T-helper 2 cell (primary cell): Measurements from ENCODE around the gene SERGEF.

ENCODE experiments used
- DNase-seq, 5 experiments: peaks; one replicate each; pipeline versions ENCODE4 v3.0.0 to v3.0.0-alpha.2; 2012 to 2022

Gene SERGEF

DNA sequence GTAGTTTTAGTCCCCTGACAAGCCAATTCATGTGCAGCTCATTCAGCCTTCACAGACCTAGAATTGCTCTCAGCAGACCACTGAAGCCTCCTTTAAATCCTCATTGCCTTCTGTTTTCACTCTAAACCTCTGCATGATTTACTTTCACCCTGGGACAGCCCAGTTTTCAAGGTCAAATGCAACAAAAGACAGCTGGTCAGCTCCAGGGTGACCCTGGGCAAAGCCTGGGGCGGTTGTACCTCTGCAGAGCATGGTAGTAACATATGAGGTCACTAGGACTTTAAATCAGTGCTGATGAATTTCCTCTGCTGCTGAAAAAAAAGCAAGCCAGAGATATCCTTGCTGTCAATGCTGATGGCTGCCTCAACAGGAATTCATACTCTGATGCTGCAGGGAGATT lies 62.2 kb downstream of the SERGEF start:
- no peak for DNase-seq

DNA sequence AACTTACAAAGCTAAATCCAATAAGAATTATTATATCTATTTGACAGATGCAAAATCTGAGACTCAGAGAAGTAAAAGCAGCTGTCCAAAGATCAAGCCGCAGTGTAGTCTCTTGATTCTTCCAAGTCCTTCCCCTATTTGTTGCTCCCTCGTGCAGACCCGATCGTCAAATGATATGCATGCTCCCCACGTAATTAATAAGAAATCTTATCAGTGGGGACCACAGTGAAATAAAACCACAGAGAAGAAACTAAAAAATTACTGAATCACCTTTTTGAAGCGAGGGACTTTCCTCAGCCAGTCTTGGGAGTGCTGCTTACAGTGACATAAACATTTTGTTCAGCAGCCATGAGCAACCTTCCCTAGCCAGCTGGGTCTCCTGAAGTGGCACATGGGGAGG lies 64.6 kb downstream of the SERGEF start:
- no peak for DNase-seq

DNA sequence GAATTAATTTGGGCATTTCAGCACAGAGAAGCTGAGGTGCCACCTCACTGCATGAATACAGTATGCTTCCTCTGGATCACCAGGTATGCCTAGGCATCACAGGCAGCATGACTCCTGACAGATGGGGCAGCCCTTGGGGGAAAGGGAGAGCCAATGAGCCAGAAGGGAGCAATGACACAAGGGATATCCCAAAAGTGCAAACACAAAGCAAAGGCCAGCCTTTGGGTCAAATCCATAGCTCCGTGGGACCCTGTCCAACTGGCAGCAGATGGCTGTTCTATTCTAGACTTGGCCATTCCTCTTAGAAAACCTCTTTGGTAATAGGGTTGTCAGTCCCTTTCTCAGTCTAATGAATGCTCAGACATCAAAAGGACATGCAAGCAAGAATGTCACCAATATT lies 73.3 kb downstream of the SERGEF start:
- no peak for DNase-seq

DNA sequence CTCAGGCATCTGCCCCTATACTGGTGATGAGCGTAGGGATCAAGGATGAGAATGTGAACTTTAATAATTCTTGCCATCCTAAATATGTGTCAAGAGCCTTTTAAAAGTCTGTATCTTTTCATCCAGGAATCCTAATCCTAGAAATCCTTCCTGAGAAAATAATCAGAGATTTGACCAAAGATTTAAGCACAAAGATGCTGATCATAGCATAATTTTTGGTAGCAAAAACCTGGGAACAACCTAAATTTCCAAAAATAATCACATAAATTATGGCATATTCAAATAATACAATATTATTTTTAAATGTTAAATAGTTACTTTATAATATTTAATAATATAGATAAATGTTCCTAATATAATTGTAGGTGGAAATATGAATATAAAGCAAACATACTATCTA lies 76.1 kb downstream of the SERGEF start:
- DNase-seq = no peak

DNA sequence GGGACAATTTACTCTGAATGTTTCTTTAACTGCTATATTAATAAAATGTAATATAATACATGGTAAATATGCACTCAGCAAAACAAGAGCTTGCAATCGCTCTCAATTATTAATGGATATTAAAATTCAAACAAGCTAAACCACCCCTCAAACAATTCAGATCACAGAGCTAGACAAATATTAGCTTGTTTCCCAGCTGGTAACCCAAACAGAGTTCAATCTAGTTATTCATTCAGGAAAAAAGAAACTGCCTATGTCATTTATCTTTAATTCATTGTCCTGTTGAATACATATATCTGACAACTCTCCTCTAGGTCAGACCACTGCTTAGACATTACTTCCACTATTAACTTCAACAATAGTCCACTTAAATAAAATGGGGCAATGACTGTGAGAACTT lies 78.7 kb downstream of the SERGEF start:
- DNase-seq = no peak

DNA sequence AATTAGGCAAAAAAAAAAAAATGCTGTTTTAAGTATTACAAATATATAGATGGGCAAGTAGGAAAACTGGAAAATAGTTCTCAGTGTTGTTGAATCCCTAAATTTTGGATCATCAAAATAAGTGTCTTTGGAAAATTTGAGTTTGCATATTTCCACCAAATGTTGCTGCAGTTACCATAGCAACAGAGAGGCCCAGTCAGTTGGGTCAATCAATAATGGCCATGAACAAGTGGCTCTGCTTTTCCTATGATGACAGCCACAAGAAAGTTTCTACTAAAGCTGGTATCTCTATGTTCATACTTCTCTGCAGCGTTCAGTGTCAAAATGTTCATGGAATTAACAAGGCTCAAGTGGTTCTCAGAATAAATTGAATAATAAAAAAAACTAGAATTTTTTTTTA lies 79.1 kb downstream of the SERGEF start:
- no peak for DNase-seq

DNA sequence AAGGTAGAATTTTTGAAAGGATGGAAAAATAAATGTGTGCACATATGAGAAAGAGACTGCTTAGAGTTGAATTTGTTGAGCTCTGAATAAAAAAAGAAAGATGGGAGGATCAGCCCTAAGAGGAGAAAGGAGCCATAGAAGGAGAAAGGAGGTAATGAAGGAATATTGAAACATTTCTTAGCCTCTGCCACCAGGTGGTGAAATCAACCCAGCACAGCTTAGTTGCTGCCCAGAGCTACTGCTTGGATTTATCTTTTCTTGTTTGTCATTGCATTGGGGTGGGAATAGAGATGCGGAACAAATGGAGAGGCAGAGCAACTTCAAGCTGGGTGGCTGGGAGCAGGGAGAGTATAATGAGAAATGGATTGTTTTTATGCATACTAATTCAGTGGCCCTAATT lies 80.4 kb downstream of the SERGEF start:
- no peak for DNase-seq

DNA sequence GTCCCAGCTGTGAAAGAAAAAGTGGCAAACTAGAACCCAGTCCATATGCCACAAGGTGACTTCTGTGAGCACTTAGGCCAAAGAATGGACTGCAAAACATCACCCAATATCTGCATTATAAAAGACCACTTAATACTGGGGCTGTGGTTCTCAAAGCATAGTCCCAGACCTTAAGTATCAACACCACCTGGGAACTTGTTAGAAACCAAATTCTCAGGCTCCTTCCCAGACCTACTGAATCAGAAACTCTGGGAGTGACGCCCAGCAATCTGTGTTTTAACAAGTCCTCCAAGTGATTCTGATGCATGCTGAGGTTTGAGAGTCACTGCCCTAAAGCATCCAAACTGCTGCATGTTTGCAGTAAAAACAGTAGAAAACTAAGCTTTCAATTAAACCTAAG lies 81.3 kb downstream of the SERGEF start:
- DNase-seq = no peak

DNA sequence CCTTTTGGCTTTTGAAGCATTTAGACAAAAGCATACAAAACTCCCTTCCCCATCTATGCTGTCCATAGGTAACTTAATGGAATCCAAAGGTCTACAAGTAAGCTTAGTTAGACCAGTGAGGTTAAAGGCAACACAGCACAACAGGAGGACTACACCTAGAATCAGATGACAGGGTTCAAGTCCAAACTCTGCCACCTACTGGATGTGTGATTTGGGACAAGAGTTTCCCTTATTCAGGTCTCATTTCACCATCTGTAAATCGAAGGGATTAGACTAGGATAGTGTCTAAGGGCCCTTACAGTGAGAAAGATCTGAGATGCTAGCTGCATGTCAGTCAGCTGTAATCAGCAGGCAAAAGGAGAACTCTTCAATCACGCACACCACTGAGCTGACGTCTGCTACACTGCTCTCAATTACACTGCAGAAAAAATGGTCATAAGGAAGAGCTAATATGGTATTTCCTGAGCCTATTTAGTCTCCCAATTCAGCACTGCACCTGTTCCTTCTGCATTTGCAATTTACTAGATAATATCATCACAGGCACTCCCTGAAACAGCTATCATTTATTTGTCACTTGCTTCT lies 82.2 kb downstream of the SERGEF start:
- no peak for DNase-seq

DNA sequence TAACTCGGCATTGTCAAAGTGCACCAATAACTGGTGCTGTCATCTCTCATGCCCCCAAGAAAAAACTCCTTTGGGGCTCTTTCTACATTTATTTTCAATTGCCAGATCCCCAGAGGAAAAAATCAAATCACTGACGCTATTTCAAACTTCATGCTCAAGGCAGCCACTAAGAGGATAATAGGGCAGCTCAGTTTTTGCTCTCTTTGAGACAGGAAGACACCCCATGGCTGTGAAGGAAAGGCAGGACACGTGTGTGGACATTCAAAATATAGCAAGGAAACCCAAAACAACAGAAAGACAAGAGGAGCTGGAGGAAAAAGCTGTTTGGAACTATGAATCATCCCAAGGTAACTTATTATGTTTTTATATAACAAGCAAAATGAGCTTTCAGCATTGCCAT lies 83.7 kb downstream of the SERGEF start:
- DNase-seq = no peak

DNA sequence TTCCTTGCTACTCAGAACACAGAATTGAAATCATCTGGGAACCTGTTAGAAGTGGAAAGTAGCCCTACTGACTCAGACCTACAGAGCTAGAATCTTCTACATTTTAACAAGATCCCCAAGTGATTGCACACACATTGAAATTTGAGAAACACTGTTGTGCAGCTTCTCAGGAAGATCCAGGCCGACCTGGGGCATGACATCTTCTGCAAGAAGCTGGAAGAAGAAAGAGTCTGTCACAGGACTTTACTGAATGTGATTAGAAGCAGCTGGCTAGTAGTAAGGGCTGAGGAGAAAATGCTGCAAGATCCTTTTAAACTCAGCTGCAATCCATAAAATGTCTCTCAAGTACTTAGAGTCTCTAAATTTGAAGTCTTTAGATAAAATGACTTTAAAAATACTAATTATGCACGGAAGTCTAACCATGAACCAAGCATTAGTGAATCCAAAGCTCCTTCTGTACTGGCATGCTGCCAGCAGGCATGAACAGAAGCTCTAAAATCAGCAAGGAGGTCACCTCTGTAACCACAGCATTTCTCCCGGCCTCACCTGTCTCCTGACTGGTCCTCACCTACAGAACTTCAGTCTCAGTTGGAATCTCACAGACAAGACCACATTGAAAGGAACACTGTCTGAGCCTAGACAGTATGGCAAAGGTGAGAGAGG lies 85.0 kb downstream of the SERGEF start:
- DNase-seq = no peak

DNA sequence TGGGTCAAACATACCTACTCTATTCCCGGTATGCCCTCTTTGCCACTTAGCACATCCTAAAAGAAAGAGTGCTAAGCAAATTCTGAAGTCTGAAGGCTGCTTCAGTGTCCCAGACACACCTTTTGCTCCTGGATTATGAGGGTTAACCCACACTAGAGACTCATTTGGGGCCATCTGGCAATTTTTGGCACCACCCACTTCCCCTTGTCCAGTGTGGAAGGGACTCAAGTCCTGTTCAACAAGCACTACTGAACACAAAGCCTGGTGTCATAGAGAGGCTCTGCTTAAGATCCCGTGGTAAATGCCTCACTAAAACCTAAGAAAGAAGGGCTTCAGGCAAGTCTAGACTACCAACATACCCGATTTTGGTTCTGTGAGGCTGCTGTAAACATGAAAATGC lies 85.8 kb downstream of the SERGEF start:
- no peak for DNase-seq

DNA sequence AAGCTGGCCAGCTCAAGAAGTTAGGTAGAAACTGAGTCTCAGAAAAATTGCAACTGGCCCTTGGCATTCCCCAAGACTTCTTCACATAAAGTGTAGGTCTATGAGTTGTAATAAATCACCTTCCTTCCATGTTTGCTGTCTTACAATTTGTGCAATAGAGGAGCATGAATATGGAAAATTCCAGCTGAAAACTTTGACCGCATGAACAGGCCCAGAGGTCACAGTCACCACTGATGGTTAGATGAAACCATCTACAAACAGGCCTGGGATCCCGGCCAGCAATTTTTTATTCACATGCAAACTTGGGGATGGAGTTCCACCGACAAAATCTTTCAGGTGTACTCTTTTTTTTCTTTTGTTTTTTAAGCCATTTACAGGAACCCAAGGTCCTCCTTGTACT lies 88.1 kb downstream of the SERGEF start:
- no peak for DNase-seq

DNA sequence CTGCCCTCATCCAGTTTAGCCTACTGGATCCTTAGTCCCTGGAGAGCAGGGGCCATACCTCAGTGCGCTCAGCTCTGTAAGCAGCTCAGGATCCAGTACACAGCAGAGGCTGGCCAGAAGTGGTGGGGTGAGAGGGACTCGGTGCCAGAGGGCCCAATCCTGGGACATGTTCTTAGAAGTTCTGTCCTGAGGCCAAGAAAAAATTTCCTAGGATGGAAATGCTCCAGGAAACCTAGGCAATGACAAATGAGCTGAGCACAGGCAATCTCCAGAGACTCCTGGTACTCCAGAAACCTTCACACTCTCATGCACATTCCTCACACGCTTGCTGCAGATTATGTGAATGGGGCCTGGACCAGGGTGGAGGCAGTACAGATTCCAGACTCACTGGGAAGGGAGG lies 89.6 kb downstream of the SERGEF start:
- DNase-seq = no peak

DNA sequence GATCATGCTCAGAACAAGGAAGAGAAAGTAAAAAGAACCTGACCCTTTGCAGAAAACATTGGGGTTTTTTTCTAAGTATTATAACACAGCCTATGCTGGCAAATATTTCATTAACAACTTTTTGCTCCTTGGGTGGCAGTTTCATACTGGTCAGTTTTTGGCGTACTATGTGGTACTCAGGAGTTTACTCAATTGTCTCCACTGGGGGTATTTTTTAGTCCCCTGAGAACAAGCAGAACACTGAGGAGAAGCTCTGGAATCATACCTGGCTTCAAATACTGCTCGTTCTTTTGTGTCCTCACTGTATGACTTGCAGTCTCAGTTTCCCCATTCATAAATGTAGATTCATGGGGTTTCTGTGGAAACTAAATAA lies 90.4 kb downstream of the SERGEF start:
- DNase-seq = no peak

DNA sequence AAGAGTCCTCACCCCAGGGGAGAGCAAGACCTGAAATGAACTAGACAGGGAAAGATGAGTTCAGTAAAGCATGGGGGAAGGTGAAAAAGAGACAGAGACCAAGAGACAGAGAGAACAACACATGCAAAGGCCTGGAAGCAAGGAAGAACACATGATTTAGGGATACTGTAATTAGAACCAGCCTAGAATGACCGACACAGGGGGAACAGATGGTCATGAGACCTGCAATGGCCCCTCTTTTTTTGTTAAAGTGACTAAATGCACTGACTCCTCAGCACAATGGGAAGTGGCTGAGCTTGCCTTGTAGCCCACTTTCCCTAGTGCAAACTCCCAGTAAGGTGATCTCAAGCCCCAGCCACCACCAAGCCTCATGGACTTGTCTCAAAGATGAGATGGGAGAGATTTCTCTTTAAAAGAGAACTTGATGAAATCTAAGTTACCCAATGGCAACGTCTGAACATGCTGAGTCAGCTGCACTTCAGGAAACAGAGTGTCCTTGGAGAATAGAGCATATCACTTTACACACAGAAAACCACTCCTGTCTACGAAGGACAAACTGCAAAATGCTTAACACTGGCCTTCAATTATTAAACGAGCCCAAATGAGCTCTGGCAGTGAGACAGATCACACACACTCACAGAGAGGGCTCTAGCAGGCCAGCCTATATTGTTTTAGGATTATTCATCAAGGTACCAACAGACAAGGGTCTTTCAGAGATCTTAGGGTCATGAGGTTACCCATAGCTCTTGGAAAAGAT lies 91.0 kb downstream of the SERGEF start:
- no peak for DNase-seq

DNA sequence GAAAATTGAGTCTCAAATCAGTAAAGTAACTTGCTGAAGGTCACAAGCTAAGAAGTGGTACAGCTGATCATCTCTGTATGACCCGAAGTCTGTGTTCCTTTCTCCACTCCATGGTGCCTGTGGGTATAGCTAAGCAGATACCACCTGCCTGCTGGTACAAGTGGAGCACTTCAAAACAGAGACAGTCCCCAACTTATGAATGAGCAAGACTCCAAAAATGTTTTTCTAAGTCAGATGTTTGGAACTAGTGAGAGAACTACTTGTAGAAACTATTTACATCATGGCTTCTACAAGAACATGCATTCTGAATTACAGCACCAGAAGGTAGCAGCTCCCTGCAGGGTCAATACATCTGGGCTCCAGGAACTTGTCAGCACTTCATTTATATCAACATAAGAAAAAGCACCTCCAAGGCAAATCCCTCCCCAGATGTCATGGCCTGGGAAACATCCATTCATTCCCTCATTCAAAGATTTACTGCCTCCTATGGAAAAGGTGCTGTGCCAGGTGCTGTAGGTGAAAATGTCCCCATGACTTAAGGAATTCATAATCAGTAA lies 94.7 kb downstream of the SERGEF start:
- DNase-seq = no peak

DNA sequence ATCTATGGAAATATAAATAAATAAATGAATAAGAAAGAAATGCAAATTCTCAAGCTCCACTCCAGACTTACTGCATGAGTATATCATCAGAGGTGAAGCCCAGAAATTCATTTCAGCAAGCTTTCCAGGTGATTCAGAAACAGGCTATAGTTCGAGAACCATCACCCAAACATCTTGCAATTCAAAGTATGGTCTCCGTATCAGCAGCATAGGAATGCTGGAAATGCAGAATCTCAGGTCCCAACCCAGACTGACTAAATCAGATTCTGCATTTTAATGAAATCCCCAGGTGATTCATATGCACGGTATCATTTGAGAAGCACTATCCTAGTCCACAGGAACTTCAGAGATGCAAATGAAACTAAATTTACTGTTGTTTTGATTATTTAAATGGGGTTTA lies 95.3 kb downstream of the SERGEF start:
- no peak for DNase-seq

DNA sequence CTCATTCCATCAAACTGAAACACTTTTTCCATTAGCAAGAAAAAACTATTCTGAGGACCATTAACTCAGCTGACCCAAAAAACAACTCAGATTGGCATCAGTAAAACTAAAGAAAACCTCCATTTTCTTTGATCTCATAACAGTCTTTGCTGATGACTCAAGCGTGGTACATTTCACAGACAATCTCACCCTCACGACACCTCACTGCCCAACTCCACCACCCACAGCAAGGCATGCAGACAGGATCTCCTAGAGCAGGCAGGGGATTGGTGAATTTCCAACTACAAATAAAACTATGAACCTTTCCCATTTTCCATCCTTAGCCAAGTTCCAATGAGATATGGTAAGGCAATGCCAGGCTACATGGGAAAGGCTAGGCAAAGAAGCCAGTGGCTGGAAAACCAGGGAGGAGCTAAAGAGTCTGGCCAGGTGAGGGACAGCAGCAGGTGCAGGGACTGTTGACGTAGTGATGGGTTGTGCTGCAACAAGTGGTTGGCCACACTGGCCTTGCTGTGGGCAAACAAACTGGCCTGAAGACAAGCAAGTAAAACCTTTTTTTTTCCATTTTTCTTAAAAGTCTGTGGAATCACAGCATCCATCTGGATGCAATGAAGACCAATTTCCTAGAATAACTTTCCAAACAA lies 97.2 kb downstream of the SERGEF start:
- peak in 1 of 5 experiments; percentile 11 for DNase-seq

DNA sequence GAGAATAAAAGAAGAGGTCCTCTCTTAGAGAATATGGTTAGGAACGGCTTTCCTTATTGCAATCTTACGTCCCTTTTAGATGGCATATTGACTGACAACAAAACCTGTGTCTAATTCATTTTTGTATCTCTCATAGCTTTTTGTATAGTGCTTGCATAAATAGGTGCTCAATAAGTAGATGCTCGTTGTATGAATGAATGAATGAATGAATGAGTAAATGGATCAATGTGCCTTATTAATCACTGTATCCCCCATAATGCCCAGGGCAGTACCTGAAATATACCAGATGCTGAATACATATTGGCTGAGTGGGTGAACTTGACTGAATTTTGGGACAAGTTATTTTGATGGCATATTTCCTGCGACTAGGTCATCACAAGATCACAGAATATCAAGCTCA lies 97.9 kb downstream of the SERGEF start:
- DNase-seq = no peak

DNA sequence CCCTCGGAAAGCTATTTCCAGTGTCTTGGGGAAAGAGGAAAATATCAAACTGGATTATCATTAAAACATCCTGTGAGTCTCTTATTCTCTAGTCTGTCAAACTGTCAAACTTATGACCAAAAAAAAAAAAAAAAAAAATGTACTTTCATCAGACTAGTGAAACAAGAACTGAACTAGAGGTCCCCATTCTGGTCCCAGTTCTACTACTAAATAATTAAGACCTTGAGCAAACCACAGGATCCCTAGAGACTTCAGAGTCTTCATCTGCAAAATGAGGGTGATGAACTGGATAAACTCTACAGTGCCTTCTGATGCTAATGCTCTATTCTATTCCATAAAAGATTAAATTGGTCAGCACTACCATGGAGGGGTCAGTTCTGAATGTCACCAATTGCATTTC lies 105.8 kb downstream of the SERGEF start:
- no peak for DNase-seq

DNA sequence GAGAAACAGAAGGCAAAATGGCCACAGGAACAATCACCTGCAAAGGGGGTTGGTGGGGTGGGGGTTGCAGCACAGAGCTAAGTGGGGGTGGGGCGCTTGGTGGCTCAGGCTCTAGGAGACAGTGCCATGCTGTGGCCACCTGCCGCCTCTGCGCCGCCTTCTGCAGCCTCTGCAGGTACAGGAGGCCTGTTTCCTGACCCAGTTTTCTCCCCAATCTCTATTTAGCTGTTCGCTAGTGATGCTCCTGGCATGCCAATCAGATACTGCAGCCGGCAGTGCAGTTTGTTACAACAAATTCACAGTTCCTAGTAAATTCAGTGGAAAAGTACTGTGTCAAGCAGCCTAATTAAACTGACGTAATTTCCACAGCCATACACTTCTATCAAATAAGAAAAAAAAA lies 106.4 kb downstream of the SERGEF start:
- no peak for DNase-seq

DNA sequence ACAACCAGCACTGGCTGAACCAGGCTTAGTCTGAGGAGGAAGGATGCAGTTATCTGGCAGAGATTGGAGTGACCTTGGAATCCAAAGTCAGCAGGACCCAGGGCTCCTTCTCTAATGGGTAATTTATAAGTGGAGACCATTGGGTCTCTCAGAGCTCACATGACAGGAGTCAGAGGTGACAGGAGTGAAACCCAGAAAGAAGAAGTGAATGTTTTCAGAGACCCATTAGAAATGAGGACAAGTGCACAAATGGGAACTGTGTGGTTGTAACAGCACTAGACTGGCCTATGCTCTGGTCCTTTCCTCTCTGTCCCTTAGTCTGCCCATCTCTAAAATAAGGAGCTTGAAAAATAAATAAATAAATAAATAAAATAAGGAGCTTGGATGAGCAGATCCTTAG lies 107.4 kb downstream of the SERGEF start:
- DNase-seq = no peak

DNA sequence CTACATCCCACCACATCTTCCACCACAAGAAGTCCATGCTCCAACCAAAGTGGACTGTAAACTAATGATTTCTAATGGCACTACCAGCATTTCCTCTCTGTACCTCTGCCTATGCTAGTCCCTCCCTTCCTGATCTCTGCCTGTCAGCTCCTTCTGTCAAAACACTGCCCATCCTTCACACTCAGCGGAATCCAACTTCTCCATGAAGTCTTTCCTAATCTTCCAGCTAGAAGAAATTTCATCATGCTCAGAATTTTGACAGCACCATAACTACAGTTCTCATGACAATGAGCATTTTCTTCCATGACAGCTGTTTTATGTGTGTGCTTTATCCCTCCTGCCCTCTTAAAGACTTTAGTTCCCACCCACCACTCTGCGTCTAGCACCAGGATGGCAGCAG lies 111.4 kb downstream of the SERGEF start:
- no peak for DNase-seq
